ENCODE measurements around the gene PDZD7.
"Not testable (repeated sequence)": the region's sequence is repeated elsewhere in the genome, so short reads cannot be mapped to it uniquely, and the experiment has no call there.

PDZD7 gene

DNA sequence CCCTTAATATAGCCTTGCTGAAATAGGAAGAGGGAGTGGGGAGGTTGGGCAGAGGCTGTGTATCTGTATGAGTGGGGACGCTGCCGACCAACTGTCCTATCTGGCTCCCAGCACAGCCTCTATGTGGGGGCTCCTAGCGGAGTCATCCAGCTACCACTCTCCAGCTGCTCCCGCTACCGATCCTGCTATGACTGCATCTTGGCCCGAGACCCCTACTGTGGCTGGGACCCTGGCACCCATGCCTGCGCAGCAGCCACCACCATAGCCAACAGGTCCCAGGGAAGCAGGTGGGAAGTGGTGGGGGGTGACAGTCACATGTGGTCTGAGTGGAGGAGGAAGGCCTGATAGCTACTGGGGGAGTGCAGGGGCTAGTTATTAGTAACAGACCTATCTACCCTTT, 50.2 kb downstream of the PDZD7 start:
- DNase-seq: no peak

- no peak for DNase-seq
Observed at GRCh38 chr10:100980311-100980710, 50.6 kb downstream of the PDZD7 start.

DNA sequence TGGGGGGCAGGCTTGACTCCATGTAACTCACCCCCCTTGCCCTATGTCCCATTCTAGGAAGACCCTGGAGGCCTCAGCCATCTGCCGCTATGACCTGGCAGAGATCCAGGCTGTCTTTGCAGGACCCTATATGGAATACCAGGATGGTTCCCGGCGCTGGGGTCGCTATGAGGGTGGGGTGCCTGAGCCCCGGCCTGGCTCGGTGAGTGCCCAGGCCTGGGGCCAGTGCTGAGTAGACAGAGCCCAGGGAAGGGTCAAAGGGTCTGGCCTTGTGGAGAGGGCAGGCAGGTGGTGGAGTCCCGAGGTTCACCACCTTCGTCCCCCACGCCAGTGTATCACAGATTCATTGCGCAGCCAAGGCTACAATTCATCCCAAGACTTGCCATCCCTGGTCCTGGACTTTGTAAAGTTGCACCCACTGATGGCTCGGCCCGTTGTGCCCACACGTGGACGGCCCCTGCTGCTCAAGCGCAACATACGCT, 51.1 kb downstream of the PDZD7 start:
- no peak for DNase-seq

DNA sequence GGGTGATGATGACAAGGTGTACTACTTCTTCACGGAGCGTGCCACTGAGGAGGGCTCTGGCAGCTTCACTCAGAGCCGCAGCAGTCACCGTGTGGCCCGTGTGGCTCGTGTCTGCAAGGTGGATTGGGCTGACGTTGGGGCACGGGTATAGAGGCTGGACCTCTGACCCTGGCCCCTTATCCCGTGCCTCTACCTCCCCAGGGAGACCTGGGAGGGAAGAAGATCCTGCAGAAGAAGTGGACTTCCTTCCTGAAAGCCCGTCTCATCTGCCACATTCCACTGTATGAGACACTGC, 52.1 kb downstream of the PDZD7 start:
- no peak for DNase-seq

- DNase-seq: no peak
Observed at GRCh38 chr10:100978121-100978900, 52.6 kb downstream of the PDZD7 start.

GRCh38 chr10:100977436-100977835, 53.5 kb downstream of the PDZD7 start:
- DNase-seq: no peak

GRCh38 chr10:100976906-100977305, 54.0 kb downstream of the PDZD7 start:
- no peak for DNase-seq

DNA sequence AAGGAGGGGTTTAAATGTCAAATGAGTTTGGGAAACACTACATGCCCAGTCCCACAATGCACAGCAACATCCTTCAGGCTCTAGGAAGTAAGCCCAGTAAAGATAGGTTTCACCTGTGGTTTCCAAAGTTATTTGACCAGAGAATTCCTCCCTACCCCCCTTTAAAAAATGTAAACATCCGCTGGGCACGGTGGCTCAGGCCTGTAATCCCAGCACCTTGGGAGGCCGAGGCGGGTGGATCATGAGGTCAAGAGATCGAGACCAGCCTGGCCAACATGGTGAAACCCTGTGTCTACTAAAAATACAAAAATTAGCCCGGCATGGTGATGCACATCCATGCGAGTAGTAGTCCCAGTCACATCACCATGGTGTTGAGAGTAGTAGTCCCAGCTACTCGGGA, 55.5 kb downstream of the PDZD7 start:
- not testable (repeated sequence) for DNase-seq

GRCh38 chr10:100972904-100973535, 57.9 kb downstream of the PDZD7 start:
- no peak for DNase-seq

DNA sequence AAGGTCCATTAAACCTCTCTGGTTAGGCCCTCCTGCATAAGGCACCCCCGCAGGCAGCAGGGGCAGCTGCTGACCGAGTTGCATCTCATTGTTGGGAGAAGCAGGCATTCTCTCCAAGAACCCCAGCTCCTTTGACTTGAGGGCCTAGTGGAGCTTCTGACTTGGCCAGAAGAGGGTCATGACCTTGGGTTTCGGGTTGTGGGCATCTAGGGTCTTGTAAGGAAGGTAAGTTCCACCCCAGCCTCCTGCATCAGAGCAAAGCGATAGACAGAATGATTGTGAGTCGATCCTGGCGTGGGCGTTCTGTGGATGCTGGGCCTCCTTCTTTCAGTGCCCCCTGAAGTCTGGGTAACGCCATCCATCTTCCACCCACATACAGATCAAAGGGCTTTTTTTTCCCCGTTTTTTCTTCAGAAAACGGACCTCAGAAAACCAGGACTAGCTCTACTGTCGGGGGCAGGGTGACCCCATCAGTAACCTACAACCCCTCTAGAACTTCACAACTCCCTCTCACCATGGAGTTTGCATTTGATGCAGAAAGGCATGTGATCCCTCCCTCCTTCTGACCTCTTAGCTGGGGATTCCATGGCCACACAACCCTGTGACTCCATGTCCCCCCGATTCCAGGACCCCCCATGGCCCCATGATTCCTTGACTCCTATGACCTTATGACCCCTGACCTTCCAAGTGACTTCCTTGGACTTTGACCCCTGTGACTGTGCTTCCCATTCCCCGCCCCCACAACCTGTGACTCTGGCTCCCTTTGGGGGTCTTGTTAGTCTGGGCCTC, 58.6 kb downstream of the PDZD7 start:
- no peak for DNase-seq

DNA sequence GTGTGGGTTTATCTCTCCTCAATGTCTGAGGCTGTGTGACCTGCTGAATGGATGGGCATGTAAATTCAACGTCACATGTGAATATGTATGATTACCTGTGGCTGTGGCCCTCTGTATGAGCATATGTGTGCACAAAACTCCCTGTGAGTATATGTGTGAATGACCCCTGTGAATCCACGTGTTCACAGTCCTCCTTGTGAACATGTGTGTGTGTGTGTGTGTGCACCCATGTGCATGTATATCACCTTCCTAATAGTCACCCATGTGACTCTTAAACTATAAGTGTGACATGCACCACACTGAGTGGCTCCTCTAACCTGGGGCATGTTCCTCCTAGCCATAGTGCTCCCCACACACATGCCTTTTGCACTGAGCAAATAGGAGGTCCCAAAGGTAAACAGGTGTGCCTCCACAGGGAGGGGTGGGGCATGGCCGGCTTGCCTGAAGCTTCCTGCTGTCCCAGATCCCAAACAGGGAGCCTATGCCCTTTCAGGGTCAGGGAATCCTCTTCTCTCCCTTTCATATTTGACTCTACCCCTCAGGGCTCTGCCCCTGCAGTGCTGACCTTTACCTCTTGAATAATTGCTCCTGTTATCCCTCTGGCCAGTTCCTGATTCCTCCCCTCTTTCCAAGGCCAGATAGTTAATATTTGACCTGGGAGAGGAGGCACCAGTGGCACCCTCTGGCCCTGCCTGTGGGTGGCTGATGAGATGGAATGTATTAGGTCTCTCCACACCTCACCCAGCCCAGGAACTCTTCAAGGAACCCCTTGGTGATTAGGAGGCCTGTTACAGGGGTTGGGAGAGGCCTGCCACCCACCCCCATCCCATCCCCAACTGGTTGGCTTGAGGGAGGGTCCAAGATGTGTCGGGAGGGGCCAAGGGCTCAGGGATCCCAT, 59.8 kb downstream of the PDZD7 start:
- no peak for DNase-seq

GRCh38 chr10:100970076-100970913, 60.6 kb downstream of the PDZD7 start:
- DNase-seq: no peak

- no peak for DNase-seq
Observed at GRCh38 chr10:100969187-100970075, 61.5 kb downstream of the PDZD7 start, which contains the start of gene SEMA4G. TSS of gene SEMA4G (plus strand) at chr10:100969504. CDS start at chr10:100972913, 3,409 bp downstream.

DNA sequence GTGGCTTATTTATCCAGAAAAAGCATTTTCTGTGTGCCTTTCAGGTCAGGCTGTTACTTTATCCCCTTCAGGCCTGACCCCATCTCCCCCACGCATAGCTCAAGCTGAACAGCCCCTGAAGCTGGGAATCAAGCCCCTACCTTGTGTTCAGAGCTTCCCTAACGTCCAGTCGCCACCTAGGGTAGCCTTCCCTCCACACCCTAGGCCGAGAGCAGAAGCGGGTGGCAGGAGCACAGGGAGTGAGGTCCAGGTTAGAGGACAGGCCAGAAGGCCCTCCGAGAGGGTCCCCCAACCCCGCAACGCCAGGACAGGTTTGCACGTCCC, 62.1 kb downstream of the PDZD7 start:
- no peak for DNase-seq

DNA sequence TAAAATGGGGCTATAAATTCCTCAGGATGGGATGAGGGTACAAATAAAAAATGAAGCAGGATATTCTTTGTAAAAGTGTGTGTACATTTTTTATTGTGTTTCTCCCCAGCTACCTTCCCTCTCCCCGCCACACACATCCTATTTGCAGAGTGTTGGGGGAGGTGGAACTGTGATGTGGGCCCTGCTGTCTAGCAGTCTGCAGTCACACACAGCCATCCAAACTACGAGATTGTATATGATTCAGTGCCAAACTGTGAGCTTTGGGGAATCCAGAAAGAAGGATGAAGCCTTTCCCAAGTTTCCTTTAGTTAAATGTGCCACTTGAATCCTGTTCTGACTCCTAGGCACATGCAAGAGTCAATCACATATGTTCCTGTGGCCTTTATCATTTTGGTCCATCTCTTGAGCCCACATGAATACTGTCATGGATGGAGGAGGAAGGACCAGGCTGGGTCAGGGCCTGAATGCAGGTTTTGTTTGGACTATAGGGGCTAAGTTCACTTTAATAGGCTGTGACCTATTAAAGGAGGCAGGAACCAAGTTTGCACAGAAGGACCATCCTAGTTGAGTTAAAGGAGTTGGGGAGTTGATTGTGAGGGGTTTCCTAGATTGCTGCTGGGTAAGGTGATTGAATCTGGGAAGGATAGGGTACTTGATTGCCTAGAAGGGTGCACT, 62.7 kb downstream of the PDZD7 start:
- DNase-seq: no peak

DNA sequence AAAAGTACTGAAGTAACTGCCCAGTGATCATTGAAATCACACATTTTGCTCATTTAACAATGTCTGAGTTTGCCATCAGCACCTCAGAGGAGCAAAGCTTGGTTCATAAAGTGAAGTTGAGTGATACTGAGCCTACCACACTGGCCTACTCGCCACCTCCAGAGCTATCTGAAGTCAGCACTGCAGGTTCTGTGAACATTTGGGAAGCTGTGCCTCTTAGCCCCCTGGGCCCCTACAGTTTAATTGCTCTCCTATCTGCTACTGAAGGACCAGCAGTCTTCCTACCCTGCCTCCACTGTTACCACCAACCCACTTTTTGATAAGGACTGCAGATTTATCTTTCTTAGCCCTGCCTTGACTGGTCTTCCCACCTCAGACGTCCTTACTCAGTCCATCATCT, 63.6 kb downstream of the PDZD7 start:
- DNase-seq: no peak

GRCh38 chr10:100966887-100967286, 64.0 kb downstream of the PDZD7 start:
- no peak for DNase-seq

DNA sequence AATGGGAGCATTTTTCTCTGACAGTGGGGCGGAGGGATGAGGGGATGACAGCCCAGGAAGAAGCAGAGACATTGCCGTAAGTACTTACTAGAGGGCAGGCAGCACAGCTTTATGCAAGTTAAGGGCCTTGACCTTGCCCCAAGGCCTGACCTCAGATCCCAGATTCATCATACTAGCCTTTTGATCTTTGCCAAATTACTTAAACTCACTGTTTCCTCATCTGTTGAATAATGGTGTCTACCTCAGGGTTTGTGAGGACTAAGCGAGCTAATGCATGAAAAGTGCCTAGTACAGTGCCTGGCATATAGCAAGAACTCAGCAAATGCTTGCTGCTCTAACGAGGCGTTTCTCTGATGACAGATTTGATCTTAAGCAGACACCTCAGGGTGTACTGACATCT, 65.1 kb downstream of the PDZD7 start:
- no peak for DNase-seq

DNA sequence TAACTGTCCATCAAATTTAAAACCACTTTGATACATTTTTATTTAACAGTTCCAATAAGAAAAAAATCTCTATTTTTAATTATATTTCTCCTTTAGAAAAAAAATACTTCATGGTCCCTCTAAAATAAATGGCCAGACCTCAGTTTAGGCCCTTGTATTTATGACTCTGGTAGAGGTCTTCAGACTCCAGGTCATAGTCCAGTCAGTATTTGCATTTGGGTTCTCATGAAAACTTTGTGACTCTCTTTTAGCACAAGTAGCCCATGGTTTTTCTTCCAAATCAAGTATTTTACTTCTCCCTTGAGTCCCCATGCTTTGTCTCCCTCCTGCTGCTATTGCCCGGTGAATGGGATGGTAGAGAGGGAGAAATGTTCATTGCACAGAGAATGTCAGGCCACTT, 67.1 kb downstream of the PDZD7 start:
- DNase-seq: no peak

DNA sequence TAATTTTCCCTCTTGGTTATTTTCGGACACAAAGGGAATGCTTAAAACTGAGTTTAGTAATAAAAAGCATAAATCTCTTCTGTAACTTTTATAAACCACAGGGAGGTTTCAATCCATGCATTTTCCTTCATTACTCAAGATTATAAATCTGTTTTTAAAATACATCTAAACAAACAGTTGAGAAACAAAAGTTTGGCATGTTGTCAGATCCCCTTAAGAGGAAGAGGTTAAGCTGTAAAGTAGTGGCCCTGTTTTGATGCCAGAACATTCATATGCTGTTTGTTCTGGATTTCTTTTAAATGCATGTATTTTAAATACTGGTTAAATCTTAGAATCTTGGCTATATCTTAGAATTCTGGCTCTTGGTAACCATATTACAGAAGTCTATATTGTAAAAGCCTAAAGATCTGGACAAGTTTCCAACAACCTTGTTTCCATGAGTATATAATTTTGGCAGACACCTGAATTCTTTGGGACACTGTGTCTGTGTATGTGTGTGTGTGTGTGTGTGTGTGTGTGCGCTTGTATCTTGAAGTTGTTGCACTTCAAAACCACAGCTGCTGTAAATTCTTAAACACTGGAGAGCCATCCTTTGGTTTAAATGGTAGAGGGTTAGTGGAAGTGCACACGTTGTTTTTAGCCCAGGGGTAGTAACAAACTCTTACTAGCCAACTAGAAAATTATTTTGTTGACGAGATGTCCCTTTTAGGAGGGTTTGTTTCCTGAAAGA, 68.4 kb downstream of the PDZD7 start:
- no peak for DNase-seq

Data from NCI-H2107 (cell line).